HG03460 (cell line): ENCODE data around the gene NOA1.
"Not testable (repeated sequence)": the region's sequence is repeated elsewhere in the genome, so short reads cannot be mapped to it uniquely, and the experiment has no call there.

Experiments
- ATAC-seq: cut with Tn5 transposase; IDR thresholded peaks from one replicate; pipeline ENCODE4 v1.9.1; 2021; ENCODE audit not compliant: unreplicated experiment

The NOA1 gene

DNA sequence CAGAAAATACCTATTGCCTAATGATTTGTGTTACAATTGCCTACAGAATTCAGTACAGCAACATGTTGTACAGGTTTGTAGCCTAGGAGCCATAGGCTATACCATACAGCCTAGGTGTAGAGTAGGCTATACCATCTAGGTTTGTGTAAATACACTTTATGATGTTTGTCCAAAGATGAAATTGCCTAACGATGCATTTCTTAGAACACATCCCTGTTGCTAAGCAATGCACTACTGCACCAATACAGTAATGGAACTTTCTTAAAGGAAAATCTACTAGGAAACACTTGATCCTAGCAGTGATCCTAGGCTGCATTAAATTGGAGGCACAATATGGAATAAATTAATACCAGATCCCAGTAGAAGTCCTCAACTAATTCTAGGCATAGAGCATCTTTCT is 18.3 kb downstream of the NOA1 start:
- no peak for ATAC-seq

DNA sequence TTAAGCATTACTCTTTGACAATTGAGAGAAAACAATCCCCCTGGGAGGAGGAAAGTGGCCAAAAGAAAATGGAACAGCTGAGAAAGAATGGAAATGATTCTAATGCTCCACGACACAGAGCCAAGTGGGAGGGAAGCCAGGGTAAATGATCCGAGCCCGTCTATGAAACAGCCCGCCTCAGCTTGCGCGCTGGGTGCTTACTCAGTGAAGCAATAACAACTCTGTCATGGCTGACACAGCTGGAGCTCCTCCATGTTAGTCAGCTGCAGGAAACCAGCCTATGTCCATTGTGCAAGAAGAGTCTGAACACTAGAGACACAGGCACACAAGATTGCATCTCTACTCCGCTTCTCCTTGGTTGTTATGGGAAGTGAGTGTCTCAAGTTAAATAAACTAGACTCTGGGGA is 19.3 kb downstream of the NOA1 start:
- no peak for ATAC-seq

DNA sequence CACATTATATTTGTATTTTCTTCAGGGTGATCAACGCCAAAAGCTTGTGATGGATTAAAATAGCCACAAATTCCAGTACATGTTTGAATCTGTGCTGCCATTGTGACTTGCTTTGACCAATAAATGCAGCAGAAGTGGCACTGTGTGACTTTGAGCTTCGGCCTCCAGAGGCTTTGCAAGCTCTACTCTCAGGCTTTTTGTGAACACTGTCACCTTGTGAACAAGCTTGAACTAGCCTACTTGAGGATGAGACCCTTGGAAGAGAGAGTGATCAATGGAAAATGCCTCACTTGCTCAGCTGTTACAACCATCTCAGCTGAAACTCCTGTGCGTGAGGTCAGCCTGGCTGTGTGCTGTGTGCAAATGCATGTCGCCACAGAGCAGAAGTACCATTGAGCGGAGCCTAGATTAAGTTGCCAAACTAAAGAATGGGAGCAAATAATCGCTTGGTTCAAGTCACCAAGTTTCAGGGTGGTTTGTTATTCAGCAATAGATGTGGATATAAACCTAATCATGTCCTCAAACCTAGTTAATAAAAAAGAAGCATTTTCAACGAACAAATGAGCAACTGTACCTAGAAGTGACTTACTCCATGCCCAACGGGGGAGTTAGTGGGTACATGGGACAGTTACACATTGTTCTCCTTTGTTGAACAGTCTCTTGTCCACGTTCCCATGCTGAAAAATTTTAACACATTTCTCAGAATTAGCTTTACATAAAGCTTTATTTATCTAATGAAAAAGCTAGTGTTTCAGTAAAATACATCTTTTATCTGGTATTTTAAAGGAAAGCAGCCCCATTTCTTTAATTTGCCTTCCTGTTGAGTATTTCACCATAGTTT is 23.5 kb downstream of the NOA1 start:
- ATAC-seq = no peak

DNA sequence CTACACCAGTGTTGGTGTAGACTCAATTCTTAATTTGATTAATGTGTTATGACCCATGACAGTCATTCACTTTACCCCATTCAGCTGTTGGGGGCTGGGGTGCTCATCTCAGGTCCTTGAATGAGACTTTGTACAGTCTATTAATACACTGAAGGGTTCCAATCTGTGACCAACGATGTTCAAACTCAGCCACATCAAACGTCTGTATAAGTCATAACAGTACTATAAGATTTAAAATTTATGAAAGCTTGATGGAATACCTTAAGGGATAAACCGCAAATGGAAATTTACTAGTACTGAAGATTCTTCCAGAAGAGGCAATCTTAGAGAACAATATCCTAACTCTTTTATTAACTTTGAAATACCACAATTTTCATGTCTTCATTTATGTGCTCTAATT is 36.0 kb downstream of the NOA1 start:
- no peak for ATAC-seq

DNA sequence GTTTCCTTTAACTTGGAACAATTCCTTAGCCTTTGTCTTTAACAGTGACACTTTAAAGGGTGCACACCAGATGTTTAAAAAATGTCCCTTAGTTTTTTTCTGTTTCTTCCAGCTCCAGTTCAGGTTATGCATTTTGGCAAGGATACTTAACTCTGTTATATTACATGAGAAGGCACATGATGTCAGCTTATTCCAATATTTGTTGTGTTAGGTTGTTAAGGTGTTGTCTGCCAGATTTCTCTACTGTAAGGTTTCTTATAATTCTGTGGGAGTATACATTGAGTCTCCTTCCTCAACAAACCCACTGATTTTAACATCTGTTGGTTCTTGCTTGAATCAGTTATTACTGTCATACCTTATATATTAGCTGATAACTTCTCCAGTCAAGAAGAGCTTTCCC is 36.4 kb downstream of the NOA1 start:
- ATAC-seq = no peak

DNA sequence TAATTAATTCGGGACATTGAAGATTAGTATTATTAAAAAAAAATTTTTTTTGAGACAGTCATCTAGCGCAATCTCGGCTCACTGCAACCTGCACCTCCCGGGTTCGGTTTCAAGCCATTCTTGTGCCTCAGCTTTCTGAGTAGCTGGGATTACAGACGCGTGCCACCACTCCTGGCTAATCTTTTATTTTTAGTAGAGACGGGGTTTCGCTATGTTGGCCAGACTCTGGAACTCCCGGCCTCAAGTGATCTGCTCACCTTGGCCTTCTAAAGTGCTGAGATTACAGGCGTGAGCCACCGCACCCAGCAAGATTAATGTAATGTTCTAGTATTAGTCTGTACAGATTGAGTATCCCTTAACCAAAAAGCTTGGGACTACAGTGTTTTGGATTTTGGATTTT is 37.0 kb downstream of the NOA1 start:
- ATAC-seq = no peak

DNA sequence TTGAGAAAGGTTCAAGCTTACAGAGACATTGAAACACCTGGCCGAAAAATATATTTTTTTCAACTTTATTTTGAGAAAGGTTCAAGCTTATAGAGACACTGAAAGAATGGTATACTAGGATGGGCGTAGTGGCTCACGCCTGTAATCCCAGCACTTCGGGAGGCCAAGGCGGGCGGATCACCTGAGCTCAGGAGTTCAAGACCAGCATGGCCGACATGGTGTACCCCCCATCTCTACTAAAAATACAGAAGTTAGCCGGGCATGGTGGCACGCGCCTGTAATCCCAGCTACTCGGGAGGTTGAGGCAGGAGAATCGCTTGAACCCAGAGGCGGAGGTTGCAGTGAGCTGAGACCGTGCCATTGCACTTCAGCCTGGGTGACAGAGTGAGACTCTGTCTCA is 37.6 kb downstream of the NOA1 start:
- ATAC-seq = not testable (repeated sequence)

DNA sequence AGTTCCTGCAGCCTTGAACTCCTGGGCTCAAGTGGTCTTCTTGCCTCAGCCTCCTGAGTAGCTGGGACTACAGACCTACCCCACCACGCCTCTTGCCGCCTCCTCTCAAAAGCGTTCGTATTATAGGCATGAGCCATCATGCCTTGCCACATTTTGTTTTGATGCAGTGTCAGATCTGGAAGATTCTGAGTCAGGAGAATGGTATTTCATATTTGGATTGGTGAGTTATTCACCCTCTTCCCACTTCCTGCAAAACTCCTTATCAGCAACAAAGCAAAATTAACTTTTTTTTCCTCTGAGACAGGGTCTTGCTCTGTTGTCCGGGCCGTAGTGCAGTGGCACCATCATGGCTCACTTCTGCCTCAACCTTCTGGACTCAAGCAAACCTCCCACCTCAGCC is 40.1 kb downstream of the NOA1 start:
- no peak for ATAC-seq

DNA sequence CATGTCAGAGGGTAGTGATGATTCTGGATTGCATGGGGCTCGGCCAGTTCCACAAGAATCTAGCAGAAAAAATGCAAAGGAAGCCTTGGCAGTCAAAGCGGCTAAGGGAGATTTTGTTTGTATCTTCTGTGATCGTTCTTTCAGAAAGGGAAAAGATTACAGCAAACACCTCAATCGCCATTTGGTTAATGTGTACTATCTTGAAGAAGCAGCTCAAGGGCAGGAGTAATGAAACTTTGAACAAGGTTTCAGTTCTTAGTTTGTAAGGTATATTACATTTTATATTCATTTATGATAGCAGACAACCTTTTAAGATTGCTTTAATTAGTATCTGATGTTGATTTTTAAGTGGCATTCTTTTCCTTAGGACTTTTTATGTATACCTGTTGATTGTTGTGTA is 45.5 kb downstream of the NOA1 start:
- ATAC-seq = no peak

DNA sequence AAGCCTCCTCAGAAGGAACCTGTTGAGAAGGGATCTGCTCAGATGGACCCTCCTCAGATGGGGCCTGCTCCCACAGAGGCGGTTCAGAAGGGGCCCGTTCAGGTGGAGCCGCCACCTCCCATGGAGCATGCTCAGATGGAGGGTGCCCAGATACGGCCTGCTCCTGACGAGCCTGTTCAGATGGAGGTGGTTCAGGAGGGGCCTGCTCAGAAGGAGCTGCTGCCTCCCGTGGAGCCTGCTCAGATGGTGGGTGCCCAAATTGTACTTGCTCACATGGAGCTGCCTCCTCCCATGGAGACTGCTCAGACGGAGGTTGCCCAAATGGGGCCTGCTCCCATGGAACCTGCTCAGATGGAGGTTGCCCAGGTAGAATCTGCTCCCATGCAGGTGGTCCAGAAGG is 46.8 kb downstream of the NOA1 start:
- ATAC-seq = no peak

DNA sequence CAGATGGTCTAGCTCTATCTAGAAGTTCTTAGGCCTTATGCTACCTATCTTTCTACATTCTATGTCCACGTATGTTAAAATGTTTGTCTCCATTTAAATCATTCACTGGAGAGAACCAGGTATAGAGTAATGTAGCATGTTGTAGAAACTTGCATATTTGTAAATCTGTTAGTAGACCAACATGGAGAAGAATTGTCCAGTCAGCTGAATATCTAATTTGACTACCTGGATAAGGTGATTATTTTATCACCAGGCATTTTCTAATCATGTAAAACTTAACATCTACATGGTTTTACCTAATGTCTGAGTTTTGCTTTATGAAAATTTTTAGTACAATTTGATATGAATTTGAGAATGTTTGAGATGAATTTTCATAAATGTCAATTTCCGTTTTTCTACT is 50.2 kb downstream of the NOA1 start:
- no peak for ATAC-seq

DNA sequence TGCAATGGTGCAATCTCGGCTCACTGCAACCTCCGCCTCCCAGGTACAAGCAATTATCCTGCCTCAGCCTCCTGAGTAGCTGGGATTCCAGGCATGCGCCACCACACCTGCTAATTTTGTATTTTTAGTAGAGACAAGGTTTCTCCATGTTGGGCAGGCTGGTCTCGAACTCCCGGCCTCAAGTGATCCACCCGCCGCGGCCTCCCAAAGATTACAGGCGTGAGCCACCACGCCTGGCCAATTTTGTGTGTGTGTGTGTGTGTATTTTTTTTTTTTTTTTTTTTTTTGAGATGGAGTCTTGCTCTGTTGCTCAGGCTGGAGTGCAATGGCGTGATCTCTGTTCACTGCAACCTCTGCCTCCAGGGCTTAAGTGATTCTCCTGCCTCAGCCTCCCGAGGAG is 62.4 kb downstream of the NOA1 start:
- ATAC-seq = not testable (repeated sequence)

DNA sequence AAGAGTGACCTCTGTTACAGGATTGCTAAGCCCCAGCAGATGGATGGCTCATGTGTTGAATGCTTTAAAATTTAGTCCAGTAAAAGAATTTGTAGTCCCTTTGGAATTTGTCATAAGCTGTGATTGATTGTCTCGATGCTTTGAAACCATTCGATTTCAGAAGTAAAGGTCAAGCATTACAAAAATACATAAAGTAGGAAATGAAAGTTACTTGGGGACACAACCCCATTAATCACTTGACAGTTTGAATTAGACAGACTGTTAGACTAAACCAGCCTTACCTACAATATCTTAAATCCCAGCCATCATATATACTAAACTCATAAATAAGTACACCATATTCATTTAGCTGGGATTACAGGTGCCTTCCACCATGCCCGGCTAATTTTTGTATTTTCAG is 63.1 kb downstream of the NOA1 start:
- no peak for ATAC-seq
